ENCODE results near the gene EXOSC7.

Gene EXOSC7

GRCh38 chr3:45012577-45012976 is 36.5 kb downstream of the EXOSC7 start:
- POLR2A ChIA-PET, result interaction anchor here (0.7 to 1.0 kb wide), 2 partner anchors 10 to 37 kb away, joined by 3 to 5 read pairs; no protein-coding TSS in a partner anchor
- no peak for DNase-seq
- CTCF ChIA-PET, result interaction anchor here (1.0 to 3.4 kb wide), 8 partner anchors 9 to 648 kb away, joined by 3 to 23 read pairs (median 4); partner anchors contain the start of genes EXOSC7 and ZDHHC3
- Histone ChIP-seq H3K27me3 (replicated peaks in 2 of 5; ENCODE audit: control insufficient read depth in 4 of 5, insufficient read depth in 5 of 5, low read length in 4 of 5) (no peaks in the 10 kb centered on the region), H3K9me3 (ENCODE audit: control extremely low read depth in 1 of 5, control insufficient read depth in 4 of 5, insufficient read depth in 2 of 5, low read depth in 1 of 5, low read length in 4 of 5) (no peaks in the 10 kb centered on the region), H3K36me3 (ENCODE audit: control insufficient read depth in 4 of 4, insufficient read depth in 4 of 4, low read length in 3 of 4) (peaks cover 4 to 67% (median 11%) of the 10 kb centered on the region in 4 experiments), H3K4me1 (ENCODE audit: control extremely low read depth in 1 of 4, control insufficient read depth in 4 of 4, insufficient read depth in 4 of 4, low read length in 3 of 4) (peaks cover 7 to 64% (median 40%) of the 10 kb centered on the region in 4 experiments), H3K27ac (ENCODE audit: insufficient read depth in 1 of 2, low read depth in 1 of 2, low read length in 2 of 2, poor library complexity in 1 of 2, severe bottlenecking in 2 of 2) (peak overlapping the region; percentile 41 to 74), H3K4me3 (ENCODE audit: control insufficient read depth in 1 of 7, extremely low read depth in 1 of 7, insufficient read depth in 4 of 7, low read depth in 2 of 7, low read length in 6 of 7) (peak overlapping the region in 3 of 7 experiments; percentile 1 to 39 (median 35))
- no CpG with 5 or more reads among the region's 4 CpGs for WGBS (ENCODE audit: insufficient coverage)

GRCh38 chr3:45016916-45017315 is 40.9 kb downstream of the EXOSC7 start:
- WGBS (ENCODE audit: insufficient coverage), result 40% methylated on average over 1 of the region's 2 CpGs
- no peaks in the 10 kb centered on the region for H3K9me3 ChIP-seq (ENCODE audit: control extremely low read depth in 1 of 5, control insufficient read depth in 4 of 5, insufficient read depth in 2 of 5, low read depth in 1 of 5, low read length in 4 of 5)

GRCh38 chr3:45017821-45018220 is 41.8 kb downstream of the EXOSC7 start:
- Histone ChIP-seq H3K27me3 (replicated peaks in 2 of 5; ENCODE audit: control insufficient read depth in 4 of 5, insufficient read depth in 5 of 5, low read length in 4 of 5) (no peaks in the 10 kb centered on the region), H3K27ac (ENCODE audit: insufficient read depth in 1 of 2, low read depth in 1 of 2, low read length in 2 of 2, poor library complexity in 1 of 2, severe bottlenecking in 2 of 2) (peak overlapping the region; percentile 37 to 62), H3K36me3 (ENCODE audit: control insufficient read depth in 4 of 4, insufficient read depth in 4 of 4, low read length in 3 of 4) (peaks cover 0 to 23% (median 2%) of the 10 kb centered on the region in 4 experiments), H3K4me1 (ENCODE audit: control extremely low read depth in 1 of 4, control insufficient read depth in 4 of 4, insufficient read depth in 4 of 4, low read length in 3 of 4) (peaks cover 5 to 75% (median 38%) of the 10 kb centered on the region in 4 experiments), H3K9me3 (ENCODE audit: control extremely low read depth in 1 of 5, control insufficient read depth in 4 of 5, insufficient read depth in 2 of 5, low read depth in 1 of 5, low read length in 4 of 5) (no peaks in the 10 kb centered on the region), H3K4me3 (ENCODE audit: control insufficient read depth in 1 of 7, extremely low read depth in 1 of 7, insufficient read depth in 4 of 7, low read depth in 2 of 7, low read length in 6 of 7) (peak overlapping the region in 2 of 7 experiments; percentile 22 to 39)
- POLR2A ChIA-PET, result interaction anchor here (0.7 kb wide), 1 partner anchor 42 kb away, joined by 4 read pairs; the partner anchor contains the start of gene EXOSC7
- CTCF ChIA-PET, result interaction anchor here (0.9 to 2.6 kb wide), 9 partner anchors 10 to 485 kb away, joined by 3 to 12 read pairs (median 4); no protein-coding TSS in a partner anchor
- 0% methylated on average over 4 of the region's 5 CpGs for WGBS (ENCODE audit: insufficient coverage)
- DNase-seq, result peak; percentile 40 to 92 (median 87)

More at GRCh38 chr3:45016916-45017315, 40.9 kb downstream of the EXOSC7 start:
- Histone ChIP-seq H3K4me3 (ENCODE audit: control insufficient read depth in 1 of 7, extremely low read depth in 1 of 7, insufficient read depth in 4 of 7, low read depth in 2 of 7, low read length in 6 of 7) (no peak overlapping the region), H3K27ac (ENCODE audit: insufficient read depth in 1 of 2, low read depth in 1 of 2, low read length in 2 of 2, poor library complexity in 1 of 2, severe bottlenecking in 2 of 2) (no peak overlapping the region), H3K36me3 (ENCODE audit: control insufficient read depth in 4 of 4, insufficient read depth in 4 of 4, low read length in 3 of 4) (peaks cover 0 to 32% (median 2%) of the 10 kb centered on the region in 4 experiments), H3K4me1 (ENCODE audit: control extremely low read depth in 1 of 4, control insufficient read depth in 4 of 4, insufficient read depth in 4 of 4, low read length in 3 of 4) (peaks cover 5 to 84% (median 45%) of the 10 kb centered on the region in 4 experiments), H3K27me3 (replicated peaks in 2 of 5; ENCODE audit: control insufficient read depth in 4 of 5, insufficient read depth in 5 of 5, low read length in 4 of 5) (no peaks in the 10 kb centered on the region)
- no peak for DNase-seq
- ChIA-PET POLR2A (interaction anchor here (0.7 kb wide), 1 partner anchor 20 kb away, joined by 3 read pairs; no protein-coding TSS in a partner anchor), CTCF (interaction anchor here (0.7 to 2.6 kb wide), 8 partner anchors 10 to 640 kb away, joined by 3 to 12 read pairs (median 5); no protein-coding TSS in a partner anchor)

GRCh38 chr3:45020534-45020933 is 44.5 kb downstream of the EXOSC7 start:
- no peak for DNase-seq
- POLR2A ChIA-PET, result no interaction called here
- CTCF ChIA-PET, result interaction anchor here (0.9 to 1.3 kb wide), 2 partner anchors 14 to 16 kb away, joined by 3 to 6 read pairs; no protein-coding TSS in a partner anchor
- WGBS (ENCODE audit: insufficient coverage), result 62% methylated on average over 6 of the region's 8 CpGs
- H3K4me3 ChIP-seq (ENCODE audit: control insufficient read depth in 1 of 7, extremely low read depth in 1 of 7, insufficient read depth in 4 of 7, low read depth in 2 of 7, low read length in 6 of 7), result peak overlapping the region in 1 of 7 experiments; percentile 29
- no peaks in the 10 kb centered on the region for H3K9me3 ChIP-seq (ENCODE audit: control extremely low read depth in 1 of 5, control insufficient read depth in 4 of 5, insufficient read depth in 2 of 5, low read depth in 1 of 5, low read length in 4 of 5)
- H3K4me1 ChIP-seq (ENCODE audit: control extremely low read depth in 1 of 4, control insufficient read depth in 4 of 4, insufficient read depth in 4 of 4, low read length in 3 of 4), result peaks cover 5 to 81% (median 39%) of the 10 kb centered on the region in 4 experiments
- H3K27ac ChIP-seq (ENCODE audit: insufficient read depth in 1 of 2, low read depth in 1 of 2, low read length in 2 of 2, poor library complexity in 1 of 2, severe bottlenecking in 2 of 2), result no peak overlapping the region
- H3K36me3 ChIP-seq (ENCODE audit: control insufficient read depth in 4 of 4, insufficient read depth in 4 of 4, low read length in 3 of 4), result peaks cover 0 to 4% (median 0%) of the 10 kb centered on the region in 4 experiments
- H3K27me3 ChIP-seq (replicated peaks in 2 of 5; ENCODE audit: control insufficient read depth in 4 of 5, insufficient read depth in 5 of 5, low read length in 4 of 5), result no peaks in the 10 kb centered on the region

GRCh38 chr3:45021524-45022297 is 45.7 kb downstream of the EXOSC7 start:
- no peaks in the 10 kb centered on the region for H3K9me3 ChIP-seq (ENCODE audit: control extremely low read depth in 1 of 5, control insufficient read depth in 4 of 5, insufficient read depth in 2 of 5, low read depth in 1 of 5, low read length in 4 of 5)
- no peaks in the 10 kb centered on the region for H3K27me3 ChIP-seq (replicated peaks in 2 of 5; ENCODE audit: control insufficient read depth in 4 of 5, insufficient read depth in 5 of 5, low read length in 4 of 5)
- POLR2A ChIA-PET, result no interaction called here
- H3K36me3 ChIP-seq (ENCODE audit: control insufficient read depth in 4 of 4, insufficient read depth in 4 of 4, low read length in 3 of 4), result no peaks in the 10 kb centered on the region
- no peak for DNase-seq
- no peak overlapping the region for H3K27ac ChIP-seq (ENCODE audit: insufficient read depth in 1 of 2, low read depth in 1 of 2, low read length in 2 of 2, poor library complexity in 1 of 2, severe bottlenecking in 2 of 2)
- H3K4me3 ChIP-seq (ENCODE audit: control insufficient read depth in 1 of 7, extremely low read depth in 1 of 7, insufficient read depth in 4 of 7, low read depth in 2 of 7, low read length in 6 of 7), result no peak overlapping the region
- peaks cover 4 to 82% (median 41%) of the 10 kb centered on the region in 4 experiments for H3K4me1 ChIP-seq (ENCODE audit: control extremely low read depth in 1 of 4, control insufficient read depth in 4 of 4, insufficient read depth in 4 of 4, low read length in 3 of 4)
- WGBS (ENCODE audit: insufficient coverage), result 91% methylated on average over 11 of the region's 12 CpGs
- CTCF ChIA-PET, result interaction anchor here (0.9 to 1.3 kb wide), 3 partner anchors 9 to 15 kb away, joined by 3 to 6 read pairs (median 3); no protein-coding TSS in a partner anchor

GRCh38 chr3:45023675-45024074 is 47.6 kb downstream of the EXOSC7 start:
- DNase-seq, result no peak
- Histone ChIP-seq H3K36me3 (ENCODE audit: control insufficient read depth in 4 of 4, insufficient read depth in 4 of 4, low read length in 3 of 4) (no peaks in the 10 kb centered on the region), H3K27ac (ENCODE audit: insufficient read depth in 1 of 2, low read depth in 1 of 2, low read length in 2 of 2, poor library complexity in 1 of 2, severe bottlenecking in 2 of 2) (no peak overlapping the region), H3K4me1 (ENCODE audit: control extremely low read depth in 1 of 4, control insufficient read depth in 4 of 4, insufficient read depth in 4 of 4, low read length in 3 of 4) (peaks cover 0 to 70% (median 30%) of the 10 kb centered on the region in 4 experiments), H3K9me3 (ENCODE audit: control extremely low read depth in 1 of 5, control insufficient read depth in 4 of 5, insufficient read depth in 2 of 5, low read depth in 1 of 5, low read length in 4 of 5) (no peaks in the 10 kb centered on the region), H3K4me3 (ENCODE audit: control insufficient read depth in 1 of 7, extremely low read depth in 1 of 7, insufficient read depth in 4 of 7, low read depth in 2 of 7, low read length in 6 of 7) (no peak overlapping the region), H3K27me3 (replicated peaks in 2 of 5; ENCODE audit: control insufficient read depth in 4 of 5, insufficient read depth in 5 of 5, low read length in 4 of 5) (no peaks in the 10 kb centered on the region)
- ChIA-PET CTCF (interaction anchor here (1.0 kb wide), 1 partner anchor 484 kb away, joined by 3 read pairs; no protein-coding TSS in a partner anchor), POLR2A (no interaction called here)
- no CpG with 5 or more reads among the region's 3 CpGs for WGBS (ENCODE audit: insufficient coverage)

Data from common myeloid progenitor, CD34-positive (primary cell).